Progenitor cell of endocrine pancreas (in vitro differentiated cells): ENCODE measurements around the gene ABHD3. TPM values are rescaled to one million over a fixed set of nuclear protein-coding genes. Genes with fewer than 3 reads are reported as not detected.
"Not testable (repeated sequence)": the region's sequence is repeated elsewhere in the genome, so short reads cannot be mapped to it uniquely, and the experiment has no call there.

Experiments
- DNase-seq: peaks from one replicate; pipeline ENCODE4 v3.0.0; 2021; ENCODE audit warnings: low spot score; ENCODE audit not compliant: unreplicated experiment
- H3K27ac Mint-ChIP-seq: 2 replicates; pipeline ENCODE4 v1.8.0; 2021; ENCODE audit warnings: mild to moderate bottlenecking, moderate library complexity, mixed read lengths
- H3K27me3 Mint-ChIP-seq: 2 replicates; pipeline ENCODE4 v1.8.0; 2021; ENCODE audit warnings: mixed read lengths
- H3K36me3 Mint-ChIP-seq: 2 replicates; pipeline ENCODE4 v1.8.0; 2022; ENCODE audit warnings: mixed read lengths; ENCODE audit not compliant: insufficient read depth
- H3K4me1 Mint-ChIP-seq: 2 replicates; pipeline ENCODE4 v1.8.0; 2021; ENCODE audit warnings: low read depth, mixed read lengths
- H3K4me3 Mint-ChIP-seq: 2 replicates; pipeline ENCODE4 v1.8.0; 2021; ENCODE audit warnings: low read depth, mild to moderate bottlenecking, moderate library complexity, mixed read lengths
- H3K9me3 Mint-ChIP-seq: 2 replicates; pipeline ENCODE4 v1.8.0; 2021; ENCODE audit warnings: low read depth, mixed read lengths
- CTCF ChIP-seq: fragments of 200-600 bp; sonication (generic); IDR thresholded peaks from one replicate; pipeline ENCODE4 v1.5.0; 2021; ENCODE audit warnings: antibody characterized with exemption, mild to moderate bottlenecking; ENCODE audit not compliant: unreplicated experiment
- total RNA-seq: library from RNA; stranded (reverse); gene quantifications from 2 replicates; pipeline ENCODE4 v1.2.1, GENCODE V29; 2021

The ABHD3 gene
- total RNA-seq, 1 donor from 2014 or later = 19.8 TPM

DNA sequence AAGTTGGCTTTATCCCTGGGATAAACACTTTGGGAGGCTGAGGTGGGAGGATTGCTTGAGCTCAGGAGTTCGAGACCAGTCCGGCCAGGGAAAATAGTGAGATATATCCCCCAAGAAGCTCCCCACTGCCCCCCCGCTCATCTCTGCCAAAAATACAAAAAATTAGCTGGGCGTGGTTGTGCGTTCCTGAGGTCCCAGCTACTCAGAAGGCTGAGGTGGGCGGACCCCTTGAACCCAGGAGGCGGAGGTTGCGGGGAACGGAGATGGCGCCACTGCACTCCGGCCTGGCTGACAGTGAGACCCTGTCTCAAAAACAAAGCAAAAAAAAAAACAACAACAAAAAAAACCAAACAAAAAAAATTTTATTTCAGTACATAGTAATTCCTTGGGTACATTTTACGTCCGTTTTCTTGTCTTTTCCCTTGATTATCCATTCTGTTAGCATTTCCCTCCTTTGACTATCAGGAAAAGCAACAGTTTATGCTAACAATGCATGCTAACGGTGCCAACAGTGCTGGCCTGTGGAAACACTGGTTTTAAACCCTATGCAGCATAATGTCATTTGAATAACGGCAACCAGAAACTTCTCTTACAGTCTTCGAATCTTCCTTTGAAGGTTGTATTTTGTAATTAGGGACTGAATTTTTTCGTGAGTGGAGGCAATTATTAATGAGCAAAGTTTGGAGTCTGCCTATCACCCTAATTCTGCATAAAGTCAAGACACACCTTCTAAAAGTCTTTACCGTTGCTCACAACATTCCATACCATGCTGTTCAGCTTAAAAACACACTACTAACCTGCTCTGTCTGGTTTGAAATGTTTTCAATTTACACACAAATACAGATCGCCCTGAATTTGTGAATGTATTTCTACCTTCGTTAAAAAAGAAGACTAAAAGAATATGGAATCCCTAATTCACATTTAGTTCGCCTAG lies 35.3 kb upstream of the ABHD3 start:
- peak overlapping the region; percentile 99 for H3K27ac Mint-ChIP-seq
- H3K9me3 Mint-ChIP-seq = peaks cover 14% of the 10 kb centered on the region
- DNase-seq = no peak
- no peak for TF ChIP-seq CTCF
- peaks cover 8% of the 10 kb centered on the region for H3K36me3 Mint-ChIP-seq
- no peaks in the 10 kb centered on the region for H3K27me3 Mint-ChIP-seq
- peaks cover 22% of the 10 kb centered on the region for H3K4me1 Mint-ChIP-seq
- peak overlapping the region; percentile 94 for H3K4me3 Mint-ChIP-seq

- not testable (repeated sequence) for H3K4me1 Mint-ChIP-seq, DNase-seq, H3K27me3 Mint-ChIP-seq, H3K27ac Mint-ChIP-seq, H3K4me3 Mint-ChIP-seq
- Mint-ChIP-seq H3K9me3 (peaks cover 17% of the 10 kb centered on the region), H3K36me3 (peaks cover 11% of the 10 kb centered on the region)
Observed at GRCh38 chr18:21736926-21737325, 32.4 kb upstream of the ABHD3 start.

- Mint-ChIP-seq H3K27me3 (no peaks in the 10 kb centered on the region), H3K27ac (no peak overlapping the region), H3K4me3 (no peak overlapping the region), H3K36me3 (peaks cover 14% of the 10 kb centered on the region), H3K9me3 (peaks cover 17% of the 10 kb centered on the region), H3K4me1 (peaks cover 7% of the 10 kb centered on the region)
- no peak for DNase-seq
- TF ChIP-seq CTCF = no peak
Observed at GRCh38 chr18:21735452-21736015, 31.0 kb upstream of the ABHD3 start.

- no peak for TF ChIP-seq CTCF
- Mint-ChIP-seq H3K4me1 (no peaks in the 10 kb centered on the region), H3K27me3 (no peaks in the 10 kb centered on the region), H3K9me3 (peaks cover 15% of the 10 kb centered on the region), H3K36me3 (peaks cover 14% of the 10 kb centered on the region), H3K27ac (no peak overlapping the region), H3K4me3 (no peak overlapping the region)
- DNase-seq = no peak
Observed at GRCh38 chr18:21733011-21733410, 28.4 kb upstream of the ABHD3 start.

DNA sequence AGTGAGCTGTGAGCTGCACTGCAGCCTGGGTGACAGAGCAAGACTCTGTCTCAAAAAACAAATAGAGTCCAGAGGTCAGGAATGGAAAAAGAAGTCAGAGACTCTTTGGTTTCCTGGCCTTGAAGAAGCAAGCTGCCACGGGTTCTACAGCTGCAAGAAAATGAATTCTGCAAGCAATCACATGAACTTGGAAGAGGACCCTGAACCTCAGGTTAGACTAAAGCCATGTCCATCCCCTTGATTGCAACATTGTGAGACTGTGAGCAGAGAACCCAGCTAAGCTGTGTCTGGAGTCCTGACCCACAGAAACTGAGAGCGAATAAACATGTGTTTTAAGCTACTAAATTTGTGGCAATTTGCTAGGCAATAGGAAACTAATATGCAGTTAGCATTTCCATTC lies 23.1 kb upstream of the ABHD3 start:
- H3K27me3 Mint-ChIP-seq = no peaks in the 10 kb centered on the region
- H3K4me1 Mint-ChIP-seq = no peaks in the 10 kb centered on the region
- DNase-seq = no peak
- H3K27ac Mint-ChIP-seq = no peak overlapping the region
- peaks cover 2% of the 10 kb centered on the region for H3K36me3 Mint-ChIP-seq
- TF ChIP-seq CTCF = no peak
- H3K9me3 Mint-ChIP-seq = no peaks in the 10 kb centered on the region
- H3K4me3 Mint-ChIP-seq = no peak overlapping the region
